GM06990 (cell line): ENCODE data around the gene ARF5.

ENCODE experiments used
- DNase-seq: peaks from one replicate; pipeline ENCODE4 v3.0.0-alpha.2; 2011; ENCODE audit not compliant: insufficient read length; ENCODE audit errors: extremely low read depth
- H3K27me3 ChIP-seq: replicated peaks from 2 replicates; pipeline ENCODE4 v1.6.0; 2011; ENCODE audit warnings: low read length; ENCODE audit not compliant: control insufficient read depth, insufficient read depth
- H3K36me3 ChIP-seq: 2 replicates; pipeline ENCODE4 v1.5.1; 2011; ENCODE audit warnings: low read length; ENCODE audit not compliant: control insufficient read depth, insufficient read depth
- H3K4me3 ChIP-seq: replicated peaks from 2 replicates; pipeline ENCODE4 v1.5.1; 2011; ENCODE audit warnings: low read depth, mild to moderate bottlenecking, control low read depth, low read length
- CTCF ChIP-seq: IDR thresholded peaks from 2 replicates; pipeline ENCODE4 v1.5.1; 2011; ENCODE audit warnings: low read length, control low read depth, mild to moderate bottlenecking, inconsistent platforms; ENCODE audit not compliant: insufficient read depth, poor library complexity, severe bottlenecking

ARF5 gene

GRCh38 chr7:127578036-127578684 lies 10.1 kb upstream of the ARF5 start:
- Histone ChIP-seq H3K36me3 (peaks cover 21% of the 10 kb centered on the region), H3K4me3 (no peak overlapping the region), H3K27me3 (no peaks in the 10 kb centered on the region)
- DNase-seq, result no peak
- TF ChIP-seq CTCF, result peak; percentile 11

- Histone ChIP-seq H3K36me3 (peaks cover 21% of the 10 kb centered on the region), H3K27me3 (no peaks in the 10 kb centered on the region), H3K4me3 (no peak overlapping the region)
- no peak for DNase-seq
- no peak for TF ChIP-seq CTCF
These were observed 9.4 kb upstream of the ARF5 start for GRCh38 chr7:127578711-127579275.

- no peak for DNase-seq
- Histone ChIP-seq H3K27me3 (no peaks in the 10 kb centered on the region), H3K36me3 (peaks cover 19% of the 10 kb centered on the region), H3K4me3 (no peak overlapping the region)
- TF ChIP-seq CTCF, result no peak
These were observed 7.6 kb upstream of the ARF5 start for GRCh38 chr7:127580612-127581011.

GRCh38 chr7:127581716-127582115 lies 6.5 kb upstream of the ARF5 start:
- Histone ChIP-seq H3K27me3 (no peaks in the 10 kb centered on the region), H3K4me3 (no peak overlapping the region), H3K36me3 (peaks cover 19% of the 10 kb centered on the region)
- no peak for TF ChIP-seq CTCF
- no peak for DNase-seq

- Histone ChIP-seq H3K36me3 (peaks cover 19% of the 10 kb centered on the region), H3K27me3 (no peaks in the 10 kb centered on the region), H3K4me3 (no peak overlapping the region)
- no peak for DNase-seq
- TF ChIP-seq CTCF, result no peak
These were observed 5.8 kb upstream of the ARF5 start for GRCh38 chr7:127582361-127582760.
